Neural cell (in vitro differentiated cells): ENCODE measurements around the gene CBFA2T3. TPM values are rescaled to one million over a fixed set of nuclear protein-coding genes. Genes with fewer than 3 reads are reported as not detected.

Experiments used
- H2AFZ ChIP-seq: fragments of 200-600, 300-800 bp; sonication (generic), shearing (Covaris generic); 2 replicates; pipeline ENCODE4 v1.6.0; 2014; ENCODE audit warnings: low read depth, mild to moderate bottlenecking, antibody characterized with exemption, low read length, moderate library complexity
- H3F3A ChIP-seq: fragments of 200-600 bp; shearing (Covaris generic); 2 replicates; pipeline ENCODE4 v1.6.1; 2016; ENCODE audit warnings: mild to moderate bottlenecking, moderate library complexity, mixed read lengths, antibody characterized with exemption, low read length; ENCODE audit not compliant: insufficient read depth, poor library complexity, severe bottlenecking
- H3K27ac ChIP-seq: fragments of 200-600, 300-800 bp; sonication (generic), shearing (Covaris generic); 2 replicates; pipeline ENCODE4 v1.5.1; 2014; ENCODE audit warnings: mild to moderate bottlenecking, low read length, moderate library complexity
- H3K27me3 ChIP-seq: fragments of 300-800, 200-600 bp; sonication (generic), shearing (Covaris generic); 2 replicates; pipeline ENCODE4 v1.6.0; 2014; ENCODE audit warnings: mild to moderate bottlenecking, low read depth, low read length, moderate library complexity; ENCODE audit not compliant: insufficient read depth
- H3K36me3 ChIP-seq: fragments of 300-800, 200-600 bp; sonication (generic), shearing (Covaris generic); 2 replicates; pipeline ENCODE4 v1.5.1; 2014; ENCODE audit warnings: mild to moderate bottlenecking, antibody characterized with exemption, low read length, moderate library complexity; ENCODE audit not compliant: insufficient read depth
- H3K4me2 ChIP-seq: fragments of 300-800, 200-600 bp; sonication (generic), shearing (Covaris generic); 2 replicates; pipeline ENCODE4 v1.6.0; 2014; ENCODE audit warnings: mild to moderate bottlenecking, low read length
- H3K4me3 ChIP-seq: fragments of 300-800, 200-600 bp; sonication (generic), shearing (Covaris generic); 2 replicates; pipeline ENCODE4 v1.5.1; 2014; ENCODE audit warnings: mild to moderate bottlenecking, low read length, moderate library complexity
- H3K79me2 ChIP-seq: fragments of 200-600 bp; shearing (Covaris generic); replicated peaks from 2 replicates; pipeline ENCODE4 v1.6.0; 2014; ENCODE audit warnings: mild to moderate bottlenecking, low read length, moderate library complexity; ENCODE audit not compliant: insufficient read depth
- H3K9ac ChIP-seq: fragments of 300-800, 200-600 bp; sonication (generic), shearing (Covaris generic); 2 replicates; pipeline ENCODE4 v1.6.1; 2016; ENCODE audit warnings: mild to moderate bottlenecking, low read length, mixed read lengths
- H3K9me2 ChIP-seq: fragments of 200-600 bp; shearing (Covaris generic); 2 replicates; pipeline ENCODE4 v1.6.1; 2016; ENCODE audit warnings: mild to moderate bottlenecking, low read length, mixed read lengths; ENCODE audit not compliant: insufficient read depth
- H3K9me3 ChIP-seq: fragments of 200-600, 300-800 bp; sonication (generic), shearing (Covaris generic); 2 replicates; pipeline ENCODE4 v1.6.1; 2016; ENCODE audit warnings: mild to moderate bottlenecking, mixed run types, low read length, moderate library complexity, mixed read lengths
- H4K20me1 ChIP-seq: fragments of 200-600 bp; shearing (Covaris generic); 2 replicates; pipeline ENCODE4 v1.6.1; 2016; ENCODE audit warnings: mild to moderate bottlenecking, mixed run types; ENCODE audit not compliant: insufficient read depth
- CTCF ChIP-seq: fragments of 450-650 bp; IDR thresholded peaks from 2 replicates; pipeline ENCODE4 v1.5.1; 2014; ENCODE audit warnings: antibody characterized with exemption, mild to moderate bottlenecking, moderate library complexity; ENCODE audit not compliant: poor library complexity, severe bottlenecking
- EP300 ChIP-seq: fragments of 450-650 bp; conservative IDR thresholded peaks from 2 replicates; pipeline ENCODE4 v1.6.1; 2014; ENCODE audit warnings: antibody characterized with exemption, mild to moderate bottlenecking, moderate library complexity; ENCODE audit not compliant: poor library complexity, severe bottlenecking
- EZH2 ChIP-seq: fragments of 200-600, 300-800 bp; shearing (Covaris generic), sonication (generic); IDR thresholded peaks from 2 replicates; pipeline ENCODE4 v1.6.1; 2014; ENCODE audit warnings: antibody characterized with exemption, low read length, borderline replicate concordance, mild to moderate bottlenecking; ENCODE audit not compliant: insufficient read depth, poor library complexity, severe bottlenecking
- MXI1 ChIP-seq: fragments of 450-650 bp; conservative IDR thresholded peaks from 2 replicates; pipeline ENCODE4 v1.6.1; 2014; ENCODE audit warnings: antibody characterized with exemption, mild to moderate bottlenecking; ENCODE audit not compliant: poor library complexity, severe bottlenecking
- POLR2AphosphoS5 ChIP-seq: IDR thresholded peaks from 2 replicates; pipeline ENCODE4 v1.6.1; 2012
- RAD21 ChIP-seq: fragments of 450-650 bp; conservative IDR thresholded peaks from 2 replicates; pipeline ENCODE4 v1.6.1; 2014; ENCODE audit warnings: antibody characterized with exemption, mild to moderate bottlenecking, moderate library complexity
- REST ChIP-seq: IDR thresholded peaks from 2 replicates; pipeline ENCODE4 v1.6.1; 2012; ENCODE audit warnings: borderline replicate concordance
- SMC3 ChIP-seq: fragments of 450-650 bp; conservative IDR thresholded peaks from 2 replicates; pipeline ENCODE4 v1.6.1; 2014; ENCODE audit warnings: antibody characterized with exemption, mild to moderate bottlenecking, moderate library complexity; ENCODE audit not compliant: poor library complexity
- TAF1 ChIP-seq: IDR thresholded peaks from 2 replicates; pipeline ENCODE4 v1.6.1; 2012; ENCODE audit warnings: low read depth
- polyA plus RNA-seq: library from polyadenylated mRNA; depleted of rRNA; stranded (reverse); fragments of >200 nt; gene quantifications from 2 replicates; pipeline ENCODE4 v1.2.3, GENCODE V29; 2014

The CBFA2T3 gene
- polyA plus RNA-seq, 1 donor from 2014 or later: 2.1 TPM

GRCh38 chr16:88965411-88965810 lies 11.6 kb downstream of the CBFA2T3 start:
- no peak overlapping the region for H3K9ac ChIP-seq
- H3K27ac ChIP-seq: no peak overlapping the region
- H3K9me3 ChIP-seq: no peaks in the 10 kb centered on the region
- no peaks in the 10 kb centered on the region for H3K9me2 ChIP-seq
- no peaks in the 10 kb centered on the region for H4K20me1 ChIP-seq
- no peak overlapping the region for H3K4me3 ChIP-seq
- H3K36me3 ChIP-seq: no peaks in the 10 kb centered on the region
- no peaks in the 10 kb centered on the region for H3K27me3 ChIP-seq
- H3K4me2 ChIP-seq: no peak overlapping the region
- H3F3A ChIP-seq: no peaks in the 10 kb centered on the region
- no peak overlapping the region for H2AFZ ChIP-seq
- no peak for TF ChIP-seq TAF1
- H3K79me2 ChIP-seq: no peaks in the 10 kb centered on the region

- Histone ChIP-seq H3K4me2 (no peak overlapping the region), H2AFZ (no peak overlapping the region), H3K9ac (no peak overlapping the region), H3K4me3 (no peak overlapping the region), H3K79me2 (no peaks in the 10 kb centered on the region), H3K36me3 (no peaks in the 10 kb centered on the region), H3K9me2 (no peaks in the 10 kb centered on the region), H3K27ac (no peak overlapping the region), H4K20me1 (no peaks in the 10 kb centered on the region), H3K27me3 (no peaks in the 10 kb centered on the region), H3K9me3 (no peaks in the 10 kb centered on the region), H3F3A (no peaks in the 10 kb centered on the region)
- TF ChIP-seq SMC3 (no peak), RAD21 (no peak), EP300 (no peak), REST (no peak), EZH2 (no peak), POLR2AphosphoS5 (no peak), TAF1 (no peak), MXI1 (no peak), CTCF (no peak)
Observed at GRCh38 chr16:88964636-88965035, 12.4 kb downstream of the CBFA2T3 start.

GRCh38 chr16:88963583-88963982 lies 13.4 kb downstream of the CBFA2T3 start:
- no peaks in the 10 kb centered on the region for H3K27me3 ChIP-seq
- H4K20me1 ChIP-seq: no peaks in the 10 kb centered on the region
- H3K79me2 ChIP-seq: no peaks in the 10 kb centered on the region
- H2AFZ ChIP-seq: no peak overlapping the region
- TF ChIP-seq EP300 (no peak), CTCF (no peak), REST (no peak), TAF1 (no peak), RAD21 (no peak), MXI1 (no peak), POLR2AphosphoS5 (no peak)
- no peak overlapping the region for H3K9ac ChIP-seq
- no peaks in the 10 kb centered on the region for H3K36me3 ChIP-seq
- no peak overlapping the region for H3K27ac ChIP-seq
- H3F3A ChIP-seq: no peaks in the 10 kb centered on the region
- no peak overlapping the region for H3K4me3 ChIP-seq
- H3K9me3 ChIP-seq: no peaks in the 10 kb centered on the region
- H3K4me2 ChIP-seq: no peak overlapping the region
- H3K9me2 ChIP-seq: no peaks in the 10 kb centered on the region
